Lung (tissue), 12 donors: ENCODE data around the gene TSPAN18. TPM values are rescaled to one million over a fixed set of nuclear protein-coding genes. Genes with fewer than 3 reads are reported as not detected.

Source experiments
- ATAC-seq: fragments of 200-7000 bp; cut with Tn5 transposase; one replicate; pipeline ENCODE4 v1.9.1; 2020; ENCODE audit warnings: moderate number of reproducible peaks; ENCODE audit not compliant: insufficient read depth, low FRiP score
- DNase-seq, 3 donors: peaks; one replicate each; pipeline ENCODE4 v3.0.0-alpha.2; 2013 to 2017
- H3K27ac ChIP-seq, 2 donors: one replicate each; pipeline ENCODE4 v1.5.1; 2013; ENCODE audit warnings: mild to moderate bottlenecking in 2 of 2, moderate library complexity in 2 of 2, control low read depth in 1 of 2, inconsistent platforms in 1 of 2, low read depth in 1 of 2, low read length in 1 of 2
- H3K27me3 ChIP-seq, 3 donors: one replicate each; pipeline ENCODE4 v1.5.1; 2013; ENCODE audit warnings: low read length in 2 of 3; ENCODE audit not compliant: control insufficient read depth in 3 of 3, insufficient read depth in 3 of 3
- H3K36me3 ChIP-seq, 4 donors: one replicate each; pipeline ENCODE4 v1.5.1; 2013; ENCODE audit warnings: low read length in 4 of 4, mild to moderate bottlenecking in 1 of 4, moderate library complexity in 1 of 4; ENCODE audit not compliant: control insufficient read depth in 4 of 4, insufficient read depth in 4 of 4
- H3K4me1 ChIP-seq, 5 donors: one replicate each; pipeline ENCODE4 v1.5.1; 2013; ENCODE audit warnings: low read length in 5 of 5, mild to moderate bottlenecking in 2 of 5, moderate library complexity in 1 of 5; ENCODE audit not compliant: control insufficient read depth in 5 of 5, insufficient read depth in 5 of 5
- H3K4me3 ChIP-seq: one replicate; pipeline ENCODE4 v1.5.1; 2013; ENCODE audit warnings: mild to moderate bottlenecking, control low read depth, moderate library complexity
- H3K9ac ChIP-seq, 2 donors: one replicate each; pipeline ENCODE4 v1.5.1; 2013; ENCODE audit warnings: low read length in 2 of 2, control low read depth in 1 of 2; ENCODE audit not compliant: insufficient read depth in 1 of 2
- H3K9me3 ChIP-seq, 4 donors: one replicate each; pipeline ENCODE4 v1.5.1; 2013; ENCODE audit warnings: low read length in 3 of 4, mild to moderate bottlenecking in 1 of 4, moderate library complexity in 1 of 4; ENCODE audit not compliant: control insufficient read depth in 4 of 4, insufficient read depth in 3 of 4
- WGBS, 2 donors: extraction: QIAGEN DNeasy Blood & Tissue Kit; methylation state at CpG; one replicate each; pipeline ENCODE4 v1.1.7; 2013; 5-methylcytosine and 5-hydroxymethylcytosine counted together
- polyA plus RNA-seq, 2 donors: library from polyadenylated mRNA; stranded (reverse); fragments of 200-250 nt; gene quantifications; one replicate each; pipeline ENCODE4 v1.2.1, GENCODE V29; 2013
- total RNA-seq, 2 donors: library from RNA; depleted of rRNA in 1 of 2; stranded (reverse); fragments of >200 nt in 1 of 2; gene quantifications; one replicate each; pipeline ENCODE4 v1.2.1, GENCODE V29; 2014 to 2021
- TF ChIP-seq, protein P1 (sequence below): IDR thresholded peaks from 2 replicates; pipeline ENCODE4 v1.5.1; 2012; ENCODE audit warnings: mild to moderate bottlenecking; ENCODE audit errors: control extremely low read depth, extremely low read depth
- donor health status: control.
- donor health status: control.
- donor health status: Bipolar disorder and iron deficiency.
- donor health status: healthy.
- donor health status: DM: yes; HTN: yes; CAD: no.

TSPAN18 gene
- total and polyA plus RNA-seq, 4 donors, result 8.3 to 40.7 (median 21.4) TPM

- ATAC-seq, result no peak
- Histone ChIP-seq H3K36me3 (no peaks in the 10 kb centered on the region), H3K27ac (no peak overlapping the region), H3K9me3 (peaks cover 0 to 5% (median 2%) of the 10 kb centered on the region in 4 donors), H3K27me3 (no peaks in the 10 kb centered on the region), H3K4me1 (peaks cover 0 to 13% (median 0%) of the 10 kb centered on the region in 5 donors), H3K9ac (no peak overlapping the region), H3K4me3 (no peak overlapping the region)
- 69 to 79% methylated on average over 6 of the region's 6 CpGs for WGBS, 2 donors
- TF ChIP-seq, protein P1, sequence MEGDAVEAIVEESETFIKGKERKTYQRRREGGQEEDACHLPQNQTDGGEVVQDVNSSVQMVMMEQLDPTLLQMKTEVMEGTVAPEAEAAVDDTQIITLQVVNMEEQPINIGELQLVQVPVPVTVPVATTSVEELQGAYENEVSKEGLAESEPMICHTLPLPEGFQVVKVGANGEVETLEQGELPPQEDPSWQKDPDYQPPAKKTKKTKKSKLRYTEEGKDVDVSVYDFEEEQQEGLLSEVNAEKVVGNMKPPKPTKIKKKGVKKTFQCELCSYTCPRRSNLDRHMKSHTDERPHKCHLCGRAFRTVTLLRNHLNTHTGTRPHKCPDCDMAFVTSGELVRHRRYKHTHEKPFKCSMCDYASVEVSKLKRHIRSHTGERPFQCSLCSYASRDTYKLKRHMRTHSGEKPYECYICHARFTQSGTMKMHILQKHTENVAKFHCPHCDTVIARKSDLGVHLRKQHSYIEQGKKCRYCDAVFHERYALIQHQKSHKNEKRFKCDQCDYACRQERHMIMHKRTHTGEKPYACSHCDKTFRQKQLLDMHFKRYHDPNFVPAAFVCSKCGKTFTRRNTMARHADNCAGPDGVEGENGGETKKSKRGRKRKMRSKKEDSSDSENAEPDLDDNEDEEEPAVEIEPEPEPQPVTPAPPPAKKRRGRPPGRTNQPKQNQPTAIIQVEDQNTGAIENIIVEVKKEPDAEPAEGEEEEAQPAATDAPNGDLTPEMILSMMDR, result no peak
- no peak for DNase-seq
These were observed 18.1 kb upstream of the TSPAN18 start for GRCh38 chr11:44708523-44709280.

GRCh38 chr11:44709281-44709562 lies 17.5 kb upstream of the TSPAN18 start:
- DNase-seq (no peak), ATAC-seq (no peak)
- WGBS, 2 donors, result 68 to 89% methylated on average over 3 of the region's 3 CpGs
- Histone ChIP-seq H3K9me3 (peaks cover 0 to 3% (median 0%) of the 10 kb centered on the region in 4 donors), H3K9ac (no peak overlapping the region), H3K4me3 (no peak overlapping the region), H3K36me3 (no peaks in the 10 kb centered on the region), H3K27ac (no peak overlapping the region), H3K4me1 (peaks cover 0 to 13% (median 0%) of the 10 kb centered on the region in 5 donors), H3K27me3 (no peaks in the 10 kb centered on the region)
- TF ChIP-seq, protein P1, result no peak

- TF ChIP-seq, protein P1, result no peak
- H3K4me1 ChIP-seq, result peaks cover 0 to 13% (median 0%) of the 10 kb centered on the region in 5 donors
- peaks cover 0 to 3% (median 0%) of the 10 kb centered on the region in 4 donors for H3K9me3 ChIP-seq
- 27 to 43% methylated on average over 3 of the region's 3 CpGs for WGBS, 2 donors
- H3K36me3 ChIP-seq, result no peaks in the 10 kb centered on the region
- no peak overlapping the region for H3K9ac ChIP-seq
- no peak overlapping the region for H3K4me3 ChIP-seq
- no peak overlapping the region for H3K27ac ChIP-seq
- ATAC-seq (no peak), DNase-seq (peak in 1 of 3 donors; percentile 31)
- no peaks in the 10 kb centered on the region for H3K27me3 ChIP-seq
These were observed 16.8 kb upstream of the TSPAN18 start for GRCh38 chr11:44709966-44710365.
